A673 (cell line): ENCODE data around the gene EID3. TPM values are rescaled to one million over a fixed set of nuclear protein-coding genes. Genes with fewer than 3 reads are reported as not detected.
A peak's percentile ranks its signal among the peaks of the same experiment; 100 is the strongest.
"Not testable (repeated sequence)": the region's sequence is repeated elsewhere in the genome, so short reads cannot be mapped to it uniquely, and the experiment has no call there.

Experiments used
- BruUV-seq: library from RNA; stranded (reverse); fragments of 400-500 nt; replicated peaks from 2 replicates; lab custom pipeline; 2021; lab: Mats Ljungman, UMichigan
- CTCF ChIA-PET: fragments of 300-600 bp; sonication (Branson Sonifier 250); formaldehyde crosslinking; loops from one replicate; lab custom pipeline; 2022; ENCODE audit warnings: antibody characterized with exemption; lab: Charles Lee
- POLR2A ChIA-PET: fragments of 300-600 bp; sonication (Branson Sonifier 250); formaldehyde crosslinking; loops from one replicate; lab custom pipeline; 2022; ENCODE audit warnings: antibody characterized with exemption; ENCODE audit not compliant: low non-redundant PET; lab: Charles Lee
- DNase-seq: peaks from one replicate; pipeline ENCODE4 v3.0.0-alpha.2; 2015; ENCODE audit warnings: low spot score
- H3K27ac ChIP-seq: fragments of 200-600 bp; sonication (generic); 2 replicates; pipeline ENCODE4 v1.5.1; 2016; ENCODE audit warnings: mixed run types, low read depth, mild to moderate bottlenecking, mixed read lengths, antibody characterized with exemption, low read length; ENCODE audit not compliant: poor library complexity, severe bottlenecking
- H3K27me3 ChIP-seq: fragments of 200-600 bp; sonication (generic); replicated peaks from 2 replicates; pipeline ENCODE4 v1.6.1; 2017; ENCODE audit warnings: mixed run types, low read depth, mild to moderate bottlenecking, mixed read lengths, antibody characterized with exemption, low read length; ENCODE audit not compliant: insufficient read depth, poor library complexity
- H3K36me3 ChIP-seq: fragments of 200-600 bp; sonication (generic); 2 replicates; pipeline ENCODE4 v1.6.1; 2016; ENCODE audit warnings: mixed run types, mild to moderate bottlenecking, mixed read lengths, antibody characterized with exemption, low read length; ENCODE audit not compliant: insufficient read depth, poor library complexity, severe bottlenecking
- H3K4me1 ChIP-seq: fragments of 200-600 bp; sonication (generic); 2 replicates; pipeline ENCODE4 v1.6.1; 2017; ENCODE audit warnings: mixed run types, mild to moderate bottlenecking, mixed read lengths, antibody characterized with exemption, low read length; ENCODE audit not compliant: insufficient read depth, poor library complexity, severe bottlenecking
- H3K4me3 ChIP-seq: fragments of 200-600 bp; sonication (generic); 2 replicates; pipeline ENCODE4 v1.5.1; 2016; ENCODE audit warnings: low read depth, mixed run types, mild to moderate bottlenecking, mixed read lengths, low read length; ENCODE audit not compliant: poor library complexity, severe bottlenecking
- H3K9me3 ChIP-seq: fragments of 200-600 bp; sonication (generic); 2 replicates; pipeline ENCODE4 v1.6.1; 2016; ENCODE audit warnings: mixed run types, low read depth, mild to moderate bottlenecking, mixed read lengths, antibody characterized with exemption, low read length; ENCODE audit not compliant: poor library complexity, severe bottlenecking
- EZH2 ChIP-seq: fragments of 200-600 bp; sonication (generic); IDR thresholded peaks from 2 replicates; pipeline ENCODE4 v1.6.1; 2017; ENCODE audit warnings: borderline replicate concordance, low read depth, mild to moderate bottlenecking, mixed read lengths, antibody characterized with exemption, low read length; ENCODE audit not compliant: poor library complexity, severe bottlenecking
- intact Hi-C: fragments of 100-400 bp; cut with micrococcal nuclease; formaldehyde crosslinking; loops from one replicate; pipeline ENCODE4 v1.10.0; 2022; ENCODE audit not compliant: unreplicated experiment
- total RNA-seq: library from RNA; stranded (reverse); gene quantifications from 2 replicates; pipeline ENCODE4 v1.2.3, GENCODE V29; 2021
- TF ChIP-seq, protein P1 (sequence below): fragments of 300-800, 200-600 bp; sonication (generic); conservative IDR thresholded peaks from 2 replicates; pipeline ENCODE4 v1.5.1; 2017; ENCODE audit warnings: low read depth, mild to moderate bottlenecking, antibody characterized with exemption, low read length, moderate library complexity, mixed read lengths

EID3 gene
- total RNA-seq, 1 experiment from 2014 or later: 5.4 TPM

DNA sequence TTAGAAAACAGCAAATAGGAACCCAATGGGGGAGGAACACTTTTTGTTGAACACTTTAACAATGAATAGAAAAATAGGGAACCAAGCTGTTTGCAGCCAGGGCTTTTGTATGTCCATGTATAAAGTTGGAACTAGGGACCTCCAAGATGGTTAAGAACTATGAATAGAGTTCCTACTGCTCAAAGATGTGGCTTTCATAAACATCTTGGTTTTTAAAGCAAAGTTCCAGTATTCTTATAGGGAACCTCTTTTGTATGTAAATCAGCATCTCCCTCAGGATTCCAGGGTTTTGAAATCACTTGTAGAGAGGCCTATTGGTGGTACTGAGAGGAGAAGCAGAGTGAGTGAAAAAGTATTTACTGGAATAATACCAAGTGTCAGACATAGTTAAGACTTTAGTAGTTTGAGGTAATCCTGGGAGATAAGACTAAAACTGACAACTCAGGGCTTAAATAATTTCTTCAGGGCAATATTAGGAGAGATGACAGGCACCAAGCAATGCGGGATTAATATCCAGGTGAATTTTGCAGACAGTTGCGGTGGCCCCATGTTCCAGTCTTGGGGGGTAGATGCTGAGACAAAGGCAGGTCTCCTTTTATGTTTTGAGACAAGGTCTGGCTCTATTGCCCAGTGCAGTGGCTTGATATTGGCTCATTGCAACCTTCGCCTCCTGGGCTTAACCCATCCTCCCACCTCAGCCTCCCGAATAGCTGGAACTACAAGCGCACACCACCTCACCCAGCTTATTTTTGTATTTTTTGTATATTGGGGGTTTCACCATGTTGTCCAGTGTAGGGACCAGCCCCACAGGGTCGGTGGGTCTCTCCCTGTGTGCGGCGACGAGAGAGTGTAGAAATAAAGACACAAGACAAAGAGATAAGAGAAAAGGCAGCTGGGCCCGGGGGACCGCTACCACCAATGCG, 10.4 kb upstream of the EID3 start:
- H3K9me3 ChIP-seq: no peaks in the 10 kb centered on the region
- no peaks in the 10 kb centered on the region for H3K27me3 ChIP-seq
- intact Hi-C loops: no loop called here
- H3K4me3 ChIP-seq: no peak overlapping the region
- CTCF ChIA-PET: no interaction called here
- no TSS peak for BruUV-seq
- H3K4me1 ChIP-seq: peaks cover 20% of the 10 kb centered on the region
- H3K27ac ChIP-seq: no peak overlapping the region
- TF ChIP-seq EZH2: no peak
- TF ChIP-seq, protein P1, sequence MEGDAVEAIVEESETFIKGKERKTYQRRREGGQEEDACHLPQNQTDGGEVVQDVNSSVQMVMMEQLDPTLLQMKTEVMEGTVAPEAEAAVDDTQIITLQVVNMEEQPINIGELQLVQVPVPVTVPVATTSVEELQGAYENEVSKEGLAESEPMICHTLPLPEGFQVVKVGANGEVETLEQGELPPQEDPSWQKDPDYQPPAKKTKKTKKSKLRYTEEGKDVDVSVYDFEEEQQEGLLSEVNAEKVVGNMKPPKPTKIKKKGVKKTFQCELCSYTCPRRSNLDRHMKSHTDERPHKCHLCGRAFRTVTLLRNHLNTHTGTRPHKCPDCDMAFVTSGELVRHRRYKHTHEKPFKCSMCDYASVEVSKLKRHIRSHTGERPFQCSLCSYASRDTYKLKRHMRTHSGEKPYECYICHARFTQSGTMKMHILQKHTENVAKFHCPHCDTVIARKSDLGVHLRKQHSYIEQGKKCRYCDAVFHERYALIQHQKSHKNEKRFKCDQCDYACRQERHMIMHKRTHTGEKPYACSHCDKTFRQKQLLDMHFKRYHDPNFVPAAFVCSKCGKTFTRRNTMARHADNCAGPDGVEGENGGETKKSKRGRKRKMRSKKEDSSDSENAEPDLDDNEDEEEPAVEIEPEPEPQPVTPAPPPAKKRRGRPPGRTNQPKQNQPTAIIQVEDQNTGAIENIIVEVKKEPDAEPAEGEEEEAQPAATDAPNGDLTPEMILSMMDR: no peak
- H3K36me3 ChIP-seq: peaks cover 60% of the 10 kb centered on the region
- no peak for DNase-seq
- POLR2A ChIA-PET: interaction anchor here (0.6 kb wide), 1 partner anchor 87 kb away, joined by 5 read pairs; no protein-coding TSS in a partner anchor

DNA sequence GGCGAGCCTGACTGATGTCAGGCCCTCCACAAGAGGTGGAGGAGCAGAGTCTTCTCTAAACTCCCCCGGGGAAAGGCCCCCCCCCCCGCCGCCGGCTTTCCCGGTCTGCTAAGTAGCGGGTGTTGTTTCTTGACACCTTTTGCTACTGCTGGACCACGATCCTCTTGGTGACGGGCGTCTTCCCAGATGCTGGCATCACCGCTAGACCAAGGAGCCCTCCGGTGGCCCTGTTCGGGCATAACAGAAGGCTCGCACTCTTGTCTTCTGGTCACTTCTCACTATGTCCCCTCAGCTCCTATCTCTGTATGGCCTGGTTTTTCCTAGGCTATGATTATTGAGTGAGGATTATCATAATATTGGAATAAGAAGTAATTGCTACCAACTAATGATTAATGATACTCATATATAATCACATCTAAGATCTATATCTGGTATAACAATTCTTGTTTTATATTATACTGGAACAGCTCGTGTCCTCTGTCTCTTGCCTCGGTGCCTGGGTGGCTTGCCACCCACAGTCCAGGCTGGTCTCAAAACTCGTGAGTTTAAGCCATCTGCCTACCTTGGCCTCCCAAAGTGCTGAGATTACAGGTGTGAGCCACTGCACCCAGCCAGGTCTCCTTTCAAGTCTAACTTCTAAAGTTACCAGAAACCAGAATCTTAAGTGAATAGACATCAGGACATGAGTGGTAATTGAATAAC, 9.2 kb upstream of the EID3 start:
- H3K36me3 ChIP-seq: peaks cover 69% of the 10 kb centered on the region
- H3K27ac ChIP-seq, BruUV-seq, H3K4me3 ChIP-seq, CTCF ChIA-PET, H3K27me3 ChIP-seq, H3K9me3 ChIP-seq, intact Hi-C loops, POLR2A ChIA-PET, DNase-seq: not testable (repeated sequence)
- peaks cover 25% of the 10 kb centered on the region for H3K4me1 ChIP-seq
- TF ChIP-seq, protein P1: peak; percentile 36

DNA sequence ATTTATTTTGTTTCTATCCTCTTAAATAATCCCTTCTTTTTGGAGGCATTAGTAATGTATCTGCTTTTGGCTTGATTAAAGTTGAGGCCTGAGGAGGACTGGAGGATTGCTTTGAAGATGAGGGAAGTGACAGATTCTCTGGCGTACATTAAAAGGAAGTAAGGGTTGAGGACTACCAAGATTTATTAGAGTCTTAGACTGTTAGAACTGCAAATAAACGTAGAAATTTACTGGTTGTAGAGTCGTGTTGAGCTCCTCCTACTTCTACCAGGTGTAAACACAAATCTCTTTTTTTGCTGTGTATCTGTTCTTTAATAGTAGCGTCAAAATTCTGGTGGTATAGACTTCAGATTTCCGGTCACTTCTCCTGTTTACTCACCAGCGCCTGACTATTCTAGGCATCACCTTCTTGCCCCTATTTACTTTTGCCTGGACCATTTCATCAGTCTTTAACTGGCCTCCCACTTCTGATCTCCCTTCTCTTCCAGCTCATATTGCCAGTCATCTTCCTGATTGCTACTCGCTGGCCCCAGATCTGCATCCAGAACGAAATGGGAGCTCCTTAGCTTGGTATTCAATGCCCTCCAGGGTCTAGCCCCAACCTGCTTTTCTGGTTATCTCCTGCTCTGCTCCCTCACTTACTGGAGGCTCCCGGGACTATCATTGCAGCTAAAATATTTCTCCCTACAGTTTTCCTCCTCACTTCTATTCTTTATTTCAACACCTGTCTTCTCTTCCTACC, 8.4 kb upstream of the EID3 start:
- H3K27ac ChIP-seq: no peak overlapping the region
- peaks cover 25% of the 10 kb centered on the region for H3K4me1 ChIP-seq
- BruUV-seq: no TSS peak
- no peaks in the 10 kb centered on the region for H3K9me3 ChIP-seq
- H3K27me3 ChIP-seq: no peaks in the 10 kb centered on the region
- no peak for DNase-seq
- no peak for TF ChIP-seq EZH2
- TF ChIP-seq, protein P1: no peak
- CTCF ChIA-PET: no interaction called here
- no peak overlapping the region for H3K4me3 ChIP-seq
- peaks cover 69% of the 10 kb centered on the region for H3K36me3 ChIP-seq
- POLR2A ChIA-PET: no interaction called here
- intact Hi-C loops: no loop called here
